Tibial artery (tissue), 4 donors: ENCODE data around the gene INSYN2B.

Experiments used
- DNase-seq, 2 donors: peaks; one replicate each; pipeline ENCODE4 v3.0.0-alpha.2; 2019
- H3K27ac ChIP-seq, 2 donors: fragments of 200-600 bp; sonication (generic) in 1 of 2; 1 replicate in 1 of 2; 2 replicates in 1 of 2; pipeline ENCODE4 v1.5.1; 2018 to 2019; ENCODE audit warnings: mild to moderate bottlenecking in 1 of 2
- H3K27me3 ChIP-seq, 2 donors: fragments of 200-600 bp; sonication (generic) in 1 of 2; one replicate each; pipeline versions ENCODE4 v1.5.1 to v1.6.0; 2016 to 2019
- H3K36me3 ChIP-seq, 3 donors: fragments of 200-600 bp; sonication (generic) in 2 of 3; one replicate each; pipeline ENCODE4 v1.5.1; 2016 to 2019; ENCODE audit warnings: mild to moderate bottlenecking in 2 of 3
- H3K4me1 ChIP-seq, 4 donors: fragments of 200-600 bp; sonication (generic) in 2 of 4; 1 replicate in 3 of 4; 2 replicates in 1 of 4; pipeline ENCODE4 v1.5.1; 2016 to 2019
- H3K4me3 ChIP-seq, 2 donors: fragments of 200-600 bp; sonication (generic) in 1 of 2; 1 replicate in 1 of 2; 2 replicates in 1 of 2; pipeline ENCODE4 v1.5.1; 2018 to 2019; ENCODE audit warnings: mild to moderate bottlenecking in 2 of 2
- H3K9me3 ChIP-seq, 3 donors: fragments of 200-600 bp; sonication (generic) in 1 of 3; one replicate each; pipeline ENCODE4 v1.5.1; 2016 to 2019
- intact Hi-C: fragments of 100-400 bp; cut with DNase I; formaldehyde crosslinking; loops from one replicate; pipeline ENCODE4 v1.15.0; 2023; ENCODE audit warnings: low total_unique reads
- TF ChIP-seq, protein P1 (sequence below), 2 experiments: fragments of 200-600 bp in 1 of 2; fragments of 450-650 bp in 1 of 2; IDR thresholded peaks; one replicate each; pipeline ENCODE4 v1.5.1; 2017 to 2019; ENCODE audit warnings: antibody characterized with exemption in 2 of 2, mild to moderate bottlenecking in 1 of 2, moderate library complexity in 1 of 2

Gene INSYN2B

DNA sequence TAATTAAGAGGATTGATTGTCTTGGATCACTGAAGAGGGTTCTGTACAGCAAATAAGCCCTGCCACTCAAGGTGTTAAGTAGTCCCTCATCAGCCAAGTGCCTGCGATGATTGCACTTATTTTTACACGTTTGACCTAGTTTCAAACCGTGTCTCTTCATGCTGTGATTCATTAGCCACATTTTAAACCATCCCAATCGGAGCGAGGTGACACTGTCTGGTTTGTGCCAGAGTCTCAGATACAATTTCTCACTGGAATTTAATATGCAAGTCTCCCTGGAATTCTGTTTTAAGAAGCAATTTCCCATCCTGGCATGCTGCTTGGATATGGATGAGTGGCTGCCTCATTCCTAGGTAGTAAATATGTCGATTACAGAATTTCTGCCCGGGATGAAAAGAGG, 1.6 kb downstream of the INSYN2B start:
- H3K27me3 ChIP-seq, result peaks cover 0 to 28% of the 10 kb centered on the region in 2 donors
- no peaks in the 10 kb centered on the region for H3K36me3 ChIP-seq
- DNase-seq, result no peak
- no peak overlapping the region for H3K27ac ChIP-seq
- H3K9me3 ChIP-seq, result no peaks in the 10 kb centered on the region
- intact Hi-C loops, result no loop called here
- peaks cover 0 to 4% (median 0%) of the 10 kb centered on the region in 4 donors for H3K4me1 ChIP-seq
- TF ChIP-seq, protein P1, sequence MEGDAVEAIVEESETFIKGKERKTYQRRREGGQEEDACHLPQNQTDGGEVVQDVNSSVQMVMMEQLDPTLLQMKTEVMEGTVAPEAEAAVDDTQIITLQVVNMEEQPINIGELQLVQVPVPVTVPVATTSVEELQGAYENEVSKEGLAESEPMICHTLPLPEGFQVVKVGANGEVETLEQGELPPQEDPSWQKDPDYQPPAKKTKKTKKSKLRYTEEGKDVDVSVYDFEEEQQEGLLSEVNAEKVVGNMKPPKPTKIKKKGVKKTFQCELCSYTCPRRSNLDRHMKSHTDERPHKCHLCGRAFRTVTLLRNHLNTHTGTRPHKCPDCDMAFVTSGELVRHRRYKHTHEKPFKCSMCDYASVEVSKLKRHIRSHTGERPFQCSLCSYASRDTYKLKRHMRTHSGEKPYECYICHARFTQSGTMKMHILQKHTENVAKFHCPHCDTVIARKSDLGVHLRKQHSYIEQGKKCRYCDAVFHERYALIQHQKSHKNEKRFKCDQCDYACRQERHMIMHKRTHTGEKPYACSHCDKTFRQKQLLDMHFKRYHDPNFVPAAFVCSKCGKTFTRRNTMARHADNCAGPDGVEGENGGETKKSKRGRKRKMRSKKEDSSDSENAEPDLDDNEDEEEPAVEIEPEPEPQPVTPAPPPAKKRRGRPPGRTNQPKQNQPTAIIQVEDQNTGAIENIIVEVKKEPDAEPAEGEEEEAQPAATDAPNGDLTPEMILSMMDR (IDR thresholded peaks at IDR 0.05), result no peak
- no peak overlapping the region for H3K4me3 ChIP-seq

DNA sequence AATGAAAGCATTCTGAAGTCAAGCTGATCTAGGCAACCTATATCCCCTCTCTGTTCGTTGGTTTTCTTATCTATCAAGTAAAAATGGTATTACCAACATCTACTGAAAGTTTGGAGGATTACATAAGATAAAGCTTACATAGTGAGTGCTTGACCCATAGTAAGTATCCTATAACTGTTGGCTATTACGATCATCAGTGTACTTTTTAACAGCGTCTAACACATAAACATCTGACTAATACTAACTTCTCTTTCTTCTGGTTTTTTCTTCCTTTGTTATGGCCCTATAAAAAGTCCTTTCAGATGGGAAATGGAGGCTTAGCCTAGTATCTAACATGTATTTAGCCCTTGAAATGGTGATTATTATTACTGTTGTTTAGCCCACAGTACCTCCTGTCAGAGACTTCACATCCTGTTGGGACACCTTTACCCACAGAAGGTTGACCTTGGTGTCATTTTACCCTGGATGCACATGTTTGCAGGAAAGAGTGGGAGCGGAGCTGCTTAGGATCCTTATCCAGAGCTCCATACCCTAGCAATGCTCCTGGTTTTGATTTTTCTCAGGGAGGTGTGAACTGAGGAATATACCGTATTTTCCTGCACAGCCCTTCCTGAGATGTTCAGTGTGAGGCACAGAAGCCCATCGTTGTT, 6.0 kb downstream of the INSYN2B start:
- Histone ChIP-seq H3K27ac (no peak overlapping the region), H3K4me3 (no peak overlapping the region), H3K36me3 (no peaks in the 10 kb centered on the region), H3K4me1 (no peaks in the 10 kb centered on the region), H3K27me3 (peaks cover 0 to 20% of the 10 kb centered on the region in 2 donors), H3K9me3 (no peaks in the 10 kb centered on the region)
- no peak for DNase-seq
- TF ChIP-seq, protein P1 (IDR thresholded peaks at IDR 0.05), result no peak
- intact Hi-C loops, result no loop called here

DNA sequence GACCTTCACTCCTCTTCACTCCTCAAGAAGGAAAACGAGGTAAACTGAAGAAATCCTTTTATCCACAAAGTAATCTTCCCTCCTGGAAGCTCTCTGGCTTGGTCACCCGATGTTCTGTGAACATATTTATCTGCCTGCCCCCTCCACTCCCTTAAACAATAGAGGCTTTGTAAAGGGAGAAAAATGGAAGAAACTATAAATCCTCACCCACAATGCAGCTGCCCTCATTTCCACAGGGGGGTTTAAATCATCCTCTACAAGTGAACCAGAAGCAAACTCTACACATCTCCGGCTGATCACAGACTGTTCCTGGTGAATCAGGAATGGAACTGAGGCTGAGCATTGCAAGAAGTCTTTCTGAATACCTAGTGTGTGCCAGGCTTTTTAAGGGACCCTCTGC, 7.2 kb downstream of the INSYN2B start:
- no peaks in the 10 kb centered on the region for H3K36me3 ChIP-seq
- H3K4me3 ChIP-seq, result no peak overlapping the region
- intact Hi-C loops, result no loop called here
- DNase-seq, result no peak
- no peaks in the 10 kb centered on the region for H3K9me3 ChIP-seq
- H3K27ac ChIP-seq, result no peak overlapping the region
- TF ChIP-seq, protein P1 (IDR thresholded peaks at IDR 0.05), result no peak
- H3K4me1 ChIP-seq, result no peaks in the 10 kb centered on the region
- H3K27me3 ChIP-seq, result peaks cover 0 to 11% of the 10 kb centered on the region in 2 donors

DNA sequence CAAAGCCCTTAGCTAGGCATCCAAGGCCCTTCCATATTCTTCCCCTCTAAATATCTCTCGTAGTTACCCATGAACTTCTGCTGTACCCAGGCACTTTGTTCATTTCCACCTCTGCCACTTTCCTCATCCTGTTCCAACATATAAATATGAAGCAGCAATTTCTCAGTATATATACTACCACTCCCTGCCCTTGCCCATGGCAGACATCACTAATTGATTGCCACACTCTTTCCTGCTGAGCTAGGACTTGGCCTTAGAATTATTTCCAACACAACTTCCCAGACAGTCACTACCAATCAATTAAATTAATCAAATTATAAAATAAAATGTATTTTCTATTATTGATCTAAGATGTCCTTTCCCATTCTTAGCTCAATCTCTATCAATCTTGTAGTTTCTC, 8.5 kb downstream of the INSYN2B start:
- Histone ChIP-seq H3K4me3 (no peak overlapping the region), H3K9me3 (no peaks in the 10 kb centered on the region), H3K27ac (no peak overlapping the region), H3K36me3 (no peaks in the 10 kb centered on the region), H3K27me3 (peaks cover 0 to 9% of the 10 kb centered on the region in 2 donors), H3K4me1 (no peaks in the 10 kb centered on the region)
- intact Hi-C loops, result no loop called here
- TF ChIP-seq, protein P1 (IDR thresholded peaks at IDR 0.05), result no peak
- no peak for DNase-seq

DNA sequence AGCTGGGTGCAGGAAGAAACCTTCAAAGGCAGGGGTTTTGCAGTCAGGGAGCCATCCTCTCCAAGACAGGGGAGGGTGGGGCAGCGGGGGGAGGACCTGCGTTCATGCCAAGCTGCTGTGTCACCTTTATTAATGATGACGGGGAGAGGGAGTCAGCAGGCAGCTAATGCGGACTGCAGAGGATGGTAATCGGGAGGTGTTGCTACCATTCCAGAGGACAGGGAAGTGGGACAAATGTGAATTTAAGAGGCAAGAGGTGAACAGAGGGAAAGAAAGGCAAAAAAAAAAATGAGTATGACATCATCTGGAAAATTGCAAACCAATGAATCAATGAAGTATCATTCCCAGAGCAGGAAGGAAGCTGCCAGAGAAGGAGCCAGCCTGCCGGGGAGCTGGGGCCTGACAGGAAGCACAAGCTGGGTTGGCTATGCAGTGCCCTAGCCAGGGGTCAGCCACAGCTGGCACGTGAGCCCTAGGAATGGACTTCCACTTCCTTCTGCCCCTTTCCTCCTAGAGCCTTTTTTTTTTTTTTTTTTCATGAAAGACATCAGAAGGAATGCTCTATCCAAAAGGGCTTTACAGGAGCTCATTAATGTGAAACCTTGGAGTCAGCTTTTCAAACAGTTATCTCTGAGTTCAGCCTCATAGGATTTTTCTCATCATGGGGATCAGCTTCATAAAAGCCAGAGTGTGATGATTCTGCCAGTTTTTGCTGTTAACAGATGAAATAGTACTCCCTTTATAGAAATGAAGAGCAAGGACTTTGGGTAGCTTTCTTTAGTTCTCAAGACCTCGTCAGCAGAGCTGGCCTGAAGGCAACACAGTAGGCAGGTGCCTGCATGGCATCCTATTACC, 9.2 kb downstream of the INSYN2B start:
- H3K9me3 ChIP-seq, result no peaks in the 10 kb centered on the region
- peaks cover 0 to 7% of the 10 kb centered on the region in 2 donors for H3K27me3 ChIP-seq
- H3K27ac ChIP-seq, result no peak overlapping the region
- no peaks in the 10 kb centered on the region for H3K4me1 ChIP-seq
- no peak overlapping the region for H3K4me3 ChIP-seq
- TF ChIP-seq, protein P1 (IDR thresholded peaks at IDR 0.05), result no peak
- no peaks in the 10 kb centered on the region for H3K36me3 ChIP-seq
- intact Hi-C loops, result no loop called here
- peak in 1 of 2 donors; percentile 42 for DNase-seq
